ENCODE results near the gene BCL2A1. TPM values are rescaled to one million over a fixed set of nuclear protein-coding genes. Genes with fewer than 3 reads are reported as not detected.
"Not testable (repeated sequence)": the region's sequence is repeated elsewhere in the genome, so short reads cannot be mapped to it uniquely, and the experiment has no call there.

The BCL2A1 gene
- total and polyA plus RNA-seq, 2 donors (not counting 1 experiment from before 2014, with no cell fraction given): 33.8 to 49.2 TPM

DNA sequence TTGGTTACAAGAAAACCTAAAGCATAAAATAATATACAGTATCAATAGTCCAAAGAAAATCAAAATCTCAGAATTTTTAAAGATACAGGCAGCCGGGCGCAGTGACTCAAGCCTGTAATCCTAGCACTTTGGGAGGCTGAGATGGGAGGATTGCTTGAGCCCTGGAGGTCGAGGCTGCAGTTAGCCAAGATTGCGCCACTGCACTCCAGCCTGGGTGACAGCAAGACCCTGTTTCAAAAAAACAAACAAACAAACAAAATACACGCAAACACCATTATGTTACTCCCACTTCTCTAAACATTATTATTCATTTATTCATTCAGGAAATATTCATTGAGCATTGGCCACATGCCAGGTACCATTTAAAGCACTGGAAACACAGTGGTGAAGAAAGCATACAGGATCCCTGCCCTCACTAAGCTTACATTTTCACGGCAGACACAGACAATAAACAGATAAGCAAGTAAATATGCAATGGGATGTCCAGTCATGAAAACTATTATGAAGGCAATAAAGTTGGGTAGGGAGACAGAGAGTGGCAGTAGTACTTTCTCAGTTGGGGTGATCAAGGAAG is 6.7 kb downstream of the BCL2A1 start:
- WGBS (ENCODE audit: insufficient coverage): 84% methylated on average over 5 of the region's 6 CpGs
- ChIA-PET POLR2A (interaction anchor here (0.6 kb wide), 1 partner anchor 36 kb away, joined by 3 read pairs; no protein-coding TSS in a partner anchor), CTCF (no interaction called here)
- H3K9ac ChIP-seq (ENCODE audit: low read length): no peak overlapping the region
- peak overlapping the region; percentile 38 for H3K4me3 Mint-ChIP-seq
- peak overlapping the region; percentile 77 for H3K27ac Mint-ChIP-seq
- H3K27ac ChIP-seq (ENCODE audit: low read length in 2 of 2): no peak overlapping the region
- peaks cover 0 to 7% (median 0%) of the 10 kb centered on the region in 3 donors for H3K9me3 ChIP-seq (ENCODE audit: control extremely low read depth in 1 of 3, control insufficient read depth in 2 of 3, insufficient read depth in 1 of 3, low read length in 2 of 3)
- TF ChIP-seq, protein P1, sequence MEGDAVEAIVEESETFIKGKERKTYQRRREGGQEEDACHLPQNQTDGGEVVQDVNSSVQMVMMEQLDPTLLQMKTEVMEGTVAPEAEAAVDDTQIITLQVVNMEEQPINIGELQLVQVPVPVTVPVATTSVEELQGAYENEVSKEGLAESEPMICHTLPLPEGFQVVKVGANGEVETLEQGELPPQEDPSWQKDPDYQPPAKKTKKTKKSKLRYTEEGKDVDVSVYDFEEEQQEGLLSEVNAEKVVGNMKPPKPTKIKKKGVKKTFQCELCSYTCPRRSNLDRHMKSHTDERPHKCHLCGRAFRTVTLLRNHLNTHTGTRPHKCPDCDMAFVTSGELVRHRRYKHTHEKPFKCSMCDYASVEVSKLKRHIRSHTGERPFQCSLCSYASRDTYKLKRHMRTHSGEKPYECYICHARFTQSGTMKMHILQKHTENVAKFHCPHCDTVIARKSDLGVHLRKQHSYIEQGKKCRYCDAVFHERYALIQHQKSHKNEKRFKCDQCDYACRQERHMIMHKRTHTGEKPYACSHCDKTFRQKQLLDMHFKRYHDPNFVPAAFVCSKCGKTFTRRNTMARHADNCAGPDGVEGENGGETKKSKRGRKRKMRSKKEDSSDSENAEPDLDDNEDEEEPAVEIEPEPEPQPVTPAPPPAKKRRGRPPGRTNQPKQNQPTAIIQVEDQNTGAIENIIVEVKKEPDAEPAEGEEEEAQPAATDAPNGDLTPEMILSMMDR (IDR thresholded peaks at IDR 0.05): no peak
- TF ChIP-seq EZH2 (IDR thresholded peaks at IDR 0.05; ENCODE audit: borderline replicate concordance, insufficient read depth, low read depth, low read length, poor library complexity, severe bottlenecking): no peak
- peaks cover 54% of the 10 kb centered on the region for H3K4me1 Mint-ChIP-seq
- peaks cover 2% of the 10 kb centered on the region for H3K9me3 Mint-ChIP-seq (ENCODE audit: insufficient read depth)
- H3K79me2 ChIP-seq (ENCODE audit: control insufficient read depth, insufficient read depth, low read length): peaks cover 64% of the 10 kb centered on the region
- no peak overlapping the region for H2AFZ ChIP-seq (ENCODE audit: insufficient read depth, low read depth, low read length, poor library complexity, severe bottlenecking)
- H3K4me1 ChIP-seq (ENCODE audit: control insufficient read depth in 2 of 2, insufficient read depth in 2 of 2, low read length in 2 of 2): peaks cover 38 to 45% of the 10 kb centered on the region in 2 donors
- intact Hi-C loops (cut with micrococcal nuclease): no loop called here
- DNase-seq (no peak), ATAC-seq (ENCODE audit: low read depth) (no peak)
- H3K27me3 Mint-ChIP-seq: no peaks in the 10 kb centered on the region
- no peak overlapping the region for H3K4me3 ChIP-seq (ENCODE audit: control extremely low read depth in 1 of 5, extremely low read depth in 1 of 5, insufficient read depth in 1 of 5, low read depth in 2 of 5, low read length in 4 of 5)
- H4K20me1 ChIP-seq (ENCODE audit: control insufficient read depth, insufficient read depth, low read length, poor library complexity, severe bottlenecking): peaks cover 7% of the 10 kb centered on the region
- peaks cover 0 to 2% of the 10 kb centered on the region in 2 experiments for H3K36me3 ChIP-seq (replicated peaks in 1 of 2; ENCODE audit: control extremely low read depth in 1 of 2, control insufficient read depth in 1 of 2, extremely low read depth in 1 of 2, insufficient read depth in 2 of 2, low read length in 1 of 2)
- no peak overlapping the region for H3K4me2 ChIP-seq (replicated peaks; ENCODE audit: low read depth, low read length, poor library complexity, severe bottlenecking)
- no peaks in the 10 kb centered on the region for H3K27me3 ChIP-seq (replicated peaks in 1 of 4; ENCODE audit: control extremely low read depth in 1 of 4, control insufficient read depth in 3 of 4, insufficient read depth in 4 of 4, low read length in 3 of 4)

DNA sequence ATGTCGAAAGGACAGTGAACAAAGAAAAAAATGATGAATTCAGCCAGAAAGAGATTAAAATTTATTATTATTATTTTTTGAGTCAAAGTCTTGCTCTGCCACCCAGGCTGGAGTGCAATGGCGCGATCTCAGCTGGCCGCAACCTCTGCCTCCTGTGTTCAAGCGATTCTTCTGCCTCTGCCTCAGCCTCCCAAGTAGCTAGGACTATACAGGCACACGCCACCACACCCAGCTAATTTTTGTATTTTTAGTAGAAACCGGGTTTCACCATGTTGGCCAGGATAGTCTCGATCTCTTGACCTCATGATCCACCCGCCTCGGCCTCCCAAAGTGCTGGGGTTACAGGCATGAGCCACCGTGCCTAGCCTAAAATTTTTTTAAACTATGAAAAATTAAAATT is 8.1 kb downstream of the BCL2A1 start:
- DNase-seq; H2AFZ ChIP-seq (ENCODE audit: insufficient read depth, low read depth, low read length, poor library complexity, severe bottlenecking); H3K4me3 ChIP-seq (ENCODE audit: control extremely low read depth in 1 of 5, extremely low read depth in 1 of 5, insufficient read depth in 1 of 5, low read depth in 2 of 5, low read length in 4 of 5); H3K9me3 Mint-ChIP-seq (ENCODE audit: insufficient read depth); H3K4me2 ChIP-seq (replicated peaks; ENCODE audit: low read depth, low read length, poor library complexity, severe bottlenecking); H3K9me3 ChIP-seq (ENCODE audit: control extremely low read depth in 1 of 3, control insufficient read depth in 2 of 3, insufficient read depth in 1 of 3, low read length in 2 of 3); POLR2A ChIA-PET; H4K20me1 ChIP-seq (ENCODE audit: control insufficient read depth, insufficient read depth, low read length, poor library complexity, severe bottlenecking); H3K27me3 Mint-ChIP-seq; H3K4me3 Mint-ChIP-seq; H3K9ac ChIP-seq (ENCODE audit: low read length); H3K27me3 ChIP-seq (replicated peaks in 1 of 4; ENCODE audit: control extremely low read depth in 1 of 4, control insufficient read depth in 3 of 4, insufficient read depth in 4 of 4, low read length in 3 of 4); H3K27ac ChIP-seq (ENCODE audit: low read length in 2 of 2); H3K36me3 ChIP-seq (replicated peaks in 1 of 2; ENCODE audit: control extremely low read depth in 1 of 2, control insufficient read depth in 1 of 2, extremely low read depth in 1 of 2, insufficient read depth in 2 of 2, low read length in 1 of 2); H3K27ac Mint-ChIP-seq; CTCF ChIA-PET; ATAC-seq (ENCODE audit: low read depth): not testable (repeated sequence)
- Histone ChIP-seq H3K4me1 (ENCODE audit: control insufficient read depth in 2 of 2, insufficient read depth in 2 of 2, low read length in 2 of 2) (peaks cover 25 to 32% of the 10 kb centered on the region in 2 donors), H3K79me2 (ENCODE audit: control insufficient read depth, insufficient read depth, low read length) (peaks cover 53% of the 10 kb centered on the region)
- peaks cover 43% of the 10 kb centered on the region for H3K4me1 Mint-ChIP-seq
- intact Hi-C loops (cut with micrococcal nuclease): loop anchor here (1.0 kb wide), 1 partner anchor 19 kb away; no protein-coding TSS in a partner anchor
- no CpG with 5 or more reads among the region's 11 CpGs for WGBS (ENCODE audit: insufficient coverage)

Data from B cell (primary cell).